Endodermal cell (in vitro differentiated cells): ENCODE results near the gene CSF3. TPM values are rescaled to one million over a fixed set of nuclear protein-coding genes. Genes with fewer than 3 reads are reported as not detected.

ENCODE experiments used
- DNase-seq: peaks from one replicate; pipeline ENCODE4 v3.0.0-alpha.2; 2017
- H3K27ac ChIP-seq: 2 replicates; pipeline ENCODE4 v1.5.1; 2013; ENCODE audit warnings: mild to moderate bottlenecking, low read depth, low read length, moderate library complexity
- H3K27me3 ChIP-seq: 2 replicates; pipeline ENCODE4 v1.6.1; 2013; ENCODE audit warnings: mild to moderate bottlenecking, low read length, moderate library complexity; ENCODE audit not compliant: insufficient read depth, control insufficient read depth, poor library complexity, severe bottlenecking
- H3K36me3 ChIP-seq: 2 replicates; pipeline ENCODE4 v1.7.0; 2013; ENCODE audit warnings: mild to moderate bottlenecking, low read length, moderate library complexity; ENCODE audit not compliant: control insufficient read depth, insufficient read depth
- H3K4me1 ChIP-seq: one replicate; pipeline ENCODE4 v1.7.0; 2013; ENCODE audit warnings: low read length; ENCODE audit not compliant: control insufficient read depth, insufficient read depth
- H3K4me3 ChIP-seq: 2 replicates; pipeline ENCODE4 v1.5.1; 2013; ENCODE audit warnings: mild to moderate bottlenecking, low read length, moderate library complexity
- H3K9ac ChIP-seq: 2 replicates; pipeline ENCODE4 v1.6.1; 2013; ENCODE audit warnings: mild to moderate bottlenecking, low read length, moderate library complexity; ENCODE audit not compliant: poor library complexity, severe bottlenecking; ENCODE audit errors: extremely low read depth
- H3K9me3 ChIP-seq: 2 replicates; pipeline ENCODE4 v1.6.1; 2013; ENCODE audit warnings: mild to moderate bottlenecking, low read length, moderate library complexity; ENCODE audit not compliant: control insufficient read depth
- H3K27ac Mint-ChIP-seq: 2 replicates; pipeline ENCODE4 v1.8.0; 2020; ENCODE audit warnings: mixed read lengths
- H3K27me3 Mint-ChIP-seq: 2 replicates; pipeline ENCODE4 v1.8.0; 2021; ENCODE audit warnings: mild to moderate bottlenecking, mixed read lengths; ENCODE audit not compliant: insufficient read depth
- H3K36me3 Mint-ChIP-seq: 2 replicates; pipeline ENCODE4 v1.8.0; 2020; ENCODE audit warnings: low read depth, mixed read lengths
- H3K4me1 Mint-ChIP-seq: 2 replicates; pipeline ENCODE4 v1.8.0; 2020; ENCODE audit warnings: mixed read lengths
- H3K4me3 Mint-ChIP-seq: 2 replicates; pipeline ENCODE4 v1.8.0; 2020; ENCODE audit warnings: mild to moderate bottlenecking, moderate library complexity, mixed read lengths
- H3K9me3 Mint-ChIP-seq: 2 replicates; pipeline ENCODE4 v1.8.0; 2020; ENCODE audit warnings: mild to moderate bottlenecking, mixed read lengths
- CTCF ChIP-seq: fragments of 200-600 bp; sonication (generic); conservative IDR thresholded peaks from 2 replicates; pipeline ENCODE4 v1.5.0; 2021; ENCODE audit warnings: antibody characterized with exemption, mild to moderate bottlenecking
- WGBS, 2 experiments: methylation state at CpG; one replicate each; pipeline versions ENCODE4 v1.1.5 to v1.1.7; 2013; ENCODE audit warnings: missing lambda C conversion rate in 2 of 2, mixed read lengths in 1 of 2; ENCODE audit not compliant: insufficient coverage in 1 of 2, insufficient read length in 1 of 2; 5-methylcytosine and 5-hydroxymethylcytosine counted together
- total RNA-seq, 2 donors: library from RNA; stranded (reverse); fragmentation: NEBNext Ultra II Directional in 1 of 2; extraction: Animal tissue kit (Norgen Biotek cat#: 25700) in 1 of 2; gene quantifications; 2 replicates in 1 of 2; 3 replicates in 1 of 2; pipeline ENCODE4 v1.2.1, GENCODE V29; 2021

The CSF3 gene
- total RNA-seq, 2 donors from 2014 or later, result not detected

GRCh38 chr17:40028595-40028994 is 13.4 kb downstream of the CSF3 start:
- DNase-seq, result peak; percentile 39
- no peaks in the 10 kb centered on the region for H3K27me3 ChIP-seq
- H3K27ac Mint-ChIP-seq, result no peak overlapping the region
- no peaks in the 10 kb centered on the region for H3K4me1 Mint-ChIP-seq
- H3K4me3 Mint-ChIP-seq, result no peak overlapping the region
- H3K27ac ChIP-seq, result no peak overlapping the region
- H3K9me3 Mint-ChIP-seq, result no peaks in the 10 kb centered on the region
- H3K36me3 Mint-ChIP-seq, result peaks cover 62% of the 10 kb centered on the region
- no peaks in the 10 kb centered on the region for H3K4me1 ChIP-seq
- peaks cover 60% of the 10 kb centered on the region for H3K36me3 ChIP-seq
- no peak for TF ChIP-seq CTCF
- H3K4me3 ChIP-seq, result no peak overlapping the region
- no peaks in the 10 kb centered on the region for H3K27me3 Mint-ChIP-seq
- no peak overlapping the region for H3K9ac ChIP-seq
- no peaks in the 10 kb centered on the region for H3K9me3 ChIP-seq
- WGBS, 2 experiments, result 95 to 99% methylated on average over 12 to 13 of the region's 13 CpGs

- H3K4me1 ChIP-seq, result no peaks in the 10 kb centered on the region
- TF ChIP-seq CTCF, result no peak
- H3K27me3 ChIP-seq, result no peaks in the 10 kb centered on the region
- H3K4me3 ChIP-seq, result no peak overlapping the region
- no peak overlapping the region for H3K27ac ChIP-seq
- H3K36me3 Mint-ChIP-seq, result peaks cover 60% of the 10 kb centered on the region
- no peak overlapping the region for H3K4me3 Mint-ChIP-seq
- H3K9me3 Mint-ChIP-seq, result no peaks in the 10 kb centered on the region
- H3K27me3 Mint-ChIP-seq, result no peaks in the 10 kb centered on the region
- H3K36me3 ChIP-seq, result peaks cover 65% of the 10 kb centered on the region
- DNase-seq, result peak; percentile 35
- no peaks in the 10 kb centered on the region for H3K9me3 ChIP-seq
- peaks cover 2% of the 10 kb centered on the region for H3K4me1 Mint-ChIP-seq
- 94 to 97% methylated on average over 11 of the region's 11 CpGs for whole genome bisulfite sequencing, 2 experiments
- H3K27ac Mint-ChIP-seq, result no peak overlapping the region
- H3K9ac ChIP-seq, result no peak overlapping the region
These were observed 16.5 kb downstream of the CSF3 start for GRCh38 chr17:40031706-40032105.

GRCh38 chr17:40032322-40033320 is 17.4 kb downstream of the CSF3 start:
- Mint-ChIP-seq H3K27me3 (no peaks in the 10 kb centered on the region), H3K9me3 (no peaks in the 10 kb centered on the region), H3K4me3 (no peak overlapping the region), H3K4me1 (peaks cover 2% of the 10 kb centered on the region), H3K27ac (no peak overlapping the region), H3K36me3 (peaks cover 54% of the 10 kb centered on the region)
- Histone ChIP-seq H3K4me1 (no peaks in the 10 kb centered on the region), H3K9me3 (no peaks in the 10 kb centered on the region), H3K27ac (no peak overlapping the region), H3K4me3 (no peak overlapping the region), H3K27me3 (no peaks in the 10 kb centered on the region), H3K9ac (no peak overlapping the region), H3K36me3 (peaks cover 63% of the 10 kb centered on the region)
- TF ChIP-seq CTCF, result no peak
- peak; percentile 37 for DNase-seq
- 94 to 100% methylated on average over 14 to 23 of the region's 23 CpGs for WGBS, 2 experiments
